Raji (cell line): Measurements from ENCODE around the gene STEAP1B.

Source experiments
- POLR2A ChIP-seq: IDR thresholded peaks from 2 replicates; pipeline ENCODE4 v1.6.1; 2011; ENCODE audit warnings: low read depth, low read length, control low read depth; ENCODE audit not compliant: insufficient read depth

Gene STEAP1B

DNA sequence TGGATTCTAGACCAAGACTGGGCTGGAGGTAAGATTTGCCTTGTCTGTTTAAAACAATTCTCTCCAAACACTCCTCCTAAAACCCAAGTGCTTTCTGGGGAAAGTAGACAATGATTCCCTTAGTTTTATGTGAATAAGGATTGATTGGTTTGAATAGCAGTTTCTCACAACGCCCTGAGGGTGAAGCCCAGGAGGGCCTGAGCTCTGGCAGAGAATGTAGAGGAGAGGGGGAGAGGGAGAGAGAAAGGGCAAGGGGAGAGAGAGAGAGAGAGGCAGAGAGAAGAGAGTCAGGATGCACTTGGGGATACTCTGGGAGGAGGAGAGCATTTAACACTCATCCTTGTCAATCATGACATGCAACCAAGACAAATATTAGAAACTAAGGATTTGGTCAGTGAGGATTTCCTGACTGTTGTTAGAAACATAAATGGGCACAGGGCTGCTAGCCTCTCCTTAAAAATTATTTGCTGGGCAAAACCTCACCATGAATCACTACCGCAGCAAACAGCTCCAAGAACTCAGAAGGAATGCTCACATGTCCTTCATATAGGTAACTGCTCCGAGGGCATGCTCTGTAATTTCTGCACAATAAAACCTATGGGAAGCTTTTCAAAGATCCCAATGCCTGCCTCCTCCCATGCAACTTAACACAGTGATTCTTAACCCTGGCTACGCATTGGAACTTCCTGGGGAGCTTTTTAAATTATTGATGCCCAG is 87.9 kb downstream of the STEAP1B start:
- TF ChIP-seq POLR2A: no peak

GRCh38 chr7:22406715-22407114 is 93.3 kb downstream of the STEAP1B start:
- TF ChIP-seq POLR2A: no peak

DNA sequence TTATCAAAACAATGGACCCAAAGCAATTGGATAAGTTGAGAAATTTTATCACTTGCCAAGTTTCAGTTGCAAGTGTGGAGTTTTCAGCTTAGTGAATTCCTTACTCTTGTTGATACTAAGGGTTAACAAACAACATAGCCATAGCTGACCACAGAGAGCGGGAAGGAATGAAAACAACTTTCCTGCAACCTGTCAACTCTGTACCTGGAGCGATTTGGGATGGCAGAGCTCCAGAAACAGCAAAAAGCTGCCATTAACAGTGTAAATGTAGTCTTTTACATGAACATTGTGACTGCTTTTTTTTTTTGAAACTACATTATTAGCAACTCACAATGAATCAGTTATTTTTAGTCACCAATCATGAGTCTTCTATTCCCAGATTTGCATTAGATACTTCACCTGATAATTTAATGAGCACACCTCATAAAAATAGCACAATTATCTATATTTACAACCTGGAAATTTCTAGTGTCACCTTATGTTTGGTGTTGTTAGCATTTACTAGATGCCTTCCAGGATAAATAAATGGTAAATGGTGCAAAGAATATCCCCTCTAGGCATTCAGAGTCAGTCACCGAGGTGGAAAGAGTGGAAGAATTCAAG is 95.5 kb downstream of the STEAP1B start:
- no peak for TF ChIP-seq POLR2A

- no peak for TF ChIP-seq POLR2A
Measured at GRCh38 chr7:22403344-22403743, 96.6 kb downstream of the STEAP1B start.

DNA sequence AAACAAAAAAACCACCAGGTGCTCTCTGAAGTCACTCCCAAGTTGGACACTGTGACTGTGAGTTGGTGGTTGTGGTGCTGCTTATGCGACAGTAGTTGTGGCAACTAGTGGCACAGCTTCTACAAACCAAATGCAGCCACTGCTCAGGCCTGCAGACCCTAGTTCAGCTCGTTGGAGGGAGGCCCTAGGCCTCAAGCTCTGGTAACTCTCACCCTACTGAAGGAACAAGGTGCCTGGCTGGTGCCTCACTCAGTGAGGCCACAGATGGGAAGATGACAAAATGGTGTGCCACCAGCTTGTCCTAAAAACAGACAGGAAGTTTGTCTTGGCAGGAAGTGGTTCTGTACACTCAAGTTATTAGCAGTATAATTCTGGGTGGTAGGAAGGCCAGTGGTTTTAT is 97.7 kb downstream of the STEAP1B start:
- TF ChIP-seq POLR2A: no peak

- TF ChIP-seq POLR2A: no peak
Measured at GRCh38 chr7:22400936-22401553, 98.9 kb downstream of the STEAP1B start.

DNA sequence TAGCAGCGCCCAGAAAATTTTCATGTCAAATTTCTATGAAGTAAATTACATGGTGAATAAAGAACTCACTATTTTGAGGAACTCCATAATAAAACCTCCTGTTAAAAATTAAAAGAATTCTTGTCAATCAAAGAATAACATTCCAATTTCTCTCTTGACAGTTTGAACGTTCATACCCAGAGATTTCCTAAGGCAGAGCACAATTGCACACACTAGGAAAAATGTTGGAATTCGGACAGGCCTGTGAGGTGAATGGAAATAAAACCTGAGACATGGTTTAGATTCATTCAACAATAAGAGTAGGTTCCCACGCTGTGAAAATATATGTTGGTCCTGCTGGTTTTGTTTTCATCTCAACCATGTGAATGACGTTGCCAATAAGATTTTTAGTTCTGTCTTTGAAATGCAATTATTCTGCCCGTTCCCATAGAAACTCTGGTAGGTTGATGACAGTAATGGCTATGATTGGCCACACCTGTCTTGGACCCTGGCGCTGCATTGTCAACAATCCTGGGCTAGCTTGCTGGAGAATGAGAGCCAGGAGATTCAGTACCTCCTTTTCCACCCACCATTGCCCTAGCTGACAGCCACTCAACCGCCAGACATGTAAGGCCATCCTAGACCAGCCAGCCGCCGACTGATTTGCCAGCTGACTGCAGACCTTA is 99.7 kb downstream of the STEAP1B start:
- no peak for TF ChIP-seq POLR2A

DNA sequence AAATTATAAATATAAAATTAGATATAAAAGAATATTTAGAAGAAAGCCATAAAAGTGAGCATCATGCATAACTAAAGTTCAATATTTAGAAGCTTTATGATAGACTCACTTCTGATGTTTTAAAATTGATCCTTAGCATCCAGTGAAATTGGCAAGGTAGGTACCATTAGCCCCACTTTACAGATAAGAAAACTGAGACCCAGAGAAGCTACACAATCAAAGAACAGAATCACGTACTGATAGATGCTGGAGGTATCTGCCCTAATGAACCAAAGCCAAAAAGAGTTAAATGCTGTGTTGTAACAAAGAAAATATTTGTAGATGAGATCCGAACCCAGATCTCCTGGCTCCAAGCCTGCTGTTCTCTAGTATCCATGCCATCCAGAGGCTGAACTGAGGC is 100.4 kb downstream of the STEAP1B start:
- no peak for TF ChIP-seq POLR2A

- no peak for TF ChIP-seq POLR2A
Measured at GRCh38 chr7:22399091-22399490, 100.9 kb downstream of the STEAP1B start.

DNA sequence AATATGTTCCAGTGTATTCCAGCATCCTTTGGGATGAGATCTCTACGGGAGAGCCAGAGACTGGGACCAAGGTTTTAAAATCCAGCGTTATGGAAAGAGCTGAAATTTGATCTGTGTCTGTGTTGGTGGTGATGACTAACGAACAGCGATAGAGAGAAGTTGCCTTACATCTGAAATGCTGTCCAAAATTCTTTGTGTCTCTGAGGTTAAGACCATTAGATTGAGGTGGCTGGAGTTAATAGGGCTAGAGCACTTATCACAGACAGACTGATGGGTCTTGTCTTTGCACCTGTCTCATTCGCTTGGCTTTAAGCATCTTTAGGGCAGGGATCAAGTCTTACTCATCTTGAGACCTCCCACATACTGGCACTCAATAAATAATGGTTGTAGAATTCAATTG is 102.0 kb downstream of the STEAP1B start:
- TF ChIP-seq POLR2A: no peak

GRCh38 chr7:22395222-22395621 is 104.8 kb downstream of the STEAP1B start:
- no peak for TF ChIP-seq POLR2A

- TF ChIP-seq POLR2A: no peak
Measured at GRCh38 chr7:22394739-22395138, 105.2 kb downstream of the STEAP1B start.

GRCh38 chr7:22393913-22394729 is 105.9 kb downstream of the STEAP1B start:
- TF ChIP-seq POLR2A: no peak

DNA sequence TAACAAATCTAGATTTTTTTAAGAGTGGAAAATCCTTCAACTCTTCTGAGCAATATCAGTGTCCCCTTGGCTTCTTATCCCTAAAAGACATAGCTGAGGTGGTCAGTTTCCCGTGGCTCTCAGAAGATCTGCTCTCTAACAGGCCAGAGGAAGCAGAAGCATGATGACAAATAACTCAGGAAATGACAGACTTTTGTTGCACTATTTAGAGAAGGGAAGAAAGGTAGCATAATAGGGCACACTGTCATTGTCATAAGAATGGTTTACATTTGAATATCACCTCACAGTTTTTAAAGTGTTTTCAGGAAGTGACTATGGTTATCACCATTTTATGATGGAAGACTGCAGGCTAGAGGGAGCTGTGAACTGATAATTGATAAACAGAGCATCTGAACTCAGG is 109.5 kb downstream of the STEAP1B start:
- TF ChIP-seq POLR2A: no peak

DNA sequence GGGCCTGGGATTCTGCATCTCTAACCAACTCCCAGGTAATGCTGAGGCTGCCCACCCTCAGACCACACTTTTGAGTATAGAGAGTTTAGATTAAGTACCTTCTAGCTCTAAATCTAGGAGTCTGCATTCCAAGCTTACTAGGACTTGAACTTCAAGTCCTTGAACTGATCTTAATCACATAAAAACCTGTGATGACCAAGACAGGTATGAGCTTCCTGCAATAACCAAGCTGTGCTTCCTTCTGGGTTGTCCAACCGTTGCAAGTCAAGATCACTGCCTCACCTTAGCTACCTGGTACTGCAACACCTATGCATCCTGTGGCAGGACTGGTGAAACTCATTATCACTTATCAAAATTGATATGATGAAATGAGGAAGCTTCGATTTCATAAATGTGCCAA is 110.1 kb downstream of the STEAP1B start:
- TF ChIP-seq POLR2A: no peak
